OCI-LY7 (cell line): ENCODE results near the gene CCDC3. TPM values are rescaled to one million over a fixed set of nuclear protein-coding genes. Genes with fewer than 3 reads are reported as not detected.

Experiments
- BruUV-seq: library from RNA; stranded (reverse); fragments of 400-500 nt; replicated peaks from 2 replicates; lab custom pipeline; 2021; lab: Mats Ljungman, UMichigan
- CTCF ChIA-PET: fragments of 300-600 bp; sonication (Branson Sonifier 250); formaldehyde crosslinking; loops from one replicate; lab custom pipeline; 2022; ENCODE audit warnings: antibody characterized with exemption; ENCODE audit not compliant: unreplicated experiment; lab: Charles Lee
- POLR2A ChIA-PET: fragments of 300-600 bp; sonication (Branson Sonifier 250); formaldehyde crosslinking; loops from one replicate; lab custom pipeline; 2022; ENCODE audit warnings: antibody characterized with exemption; lab: Charles Lee
- DNase-seq: peaks from one replicate; pipeline ENCODE4 v3.0.0-alpha.2; 2015; ENCODE audit warnings: low spot score
- H2AFZ ChIP-seq: fragments of 200-600 bp; sonication (generic), shearing (Covaris generic); 2 replicates; pipeline ENCODE4 v1.6.1; 2014; ENCODE audit warnings: mild to moderate bottlenecking, antibody characterized with exemption, low read length, moderate library complexity
- H3K27ac ChIP-seq: fragments of 200-600 bp; sonication (generic); 2 replicates; pipeline ENCODE4 v1.5.1; 2014; ENCODE audit warnings: mixed run types, low read depth, mild to moderate bottlenecking, moderate library complexity, low read length, inconsistent platforms; ENCODE audit not compliant: poor library complexity, severe bottlenecking
- H3K36me3 ChIP-seq: fragments of 200-600 bp; sonication (generic); 2 replicates; pipeline ENCODE4 v1.6.1; 2014; ENCODE audit warnings: mild to moderate bottlenecking, antibody characterized with exemption, low read length, moderate library complexity, mixed read lengths; ENCODE audit not compliant: insufficient read depth
- H3K4me1 ChIP-seq: fragments of 200-600 bp; sonication (generic); 2 replicates; pipeline ENCODE4 v1.5.1; 2014; ENCODE audit warnings: mild to moderate bottlenecking, low read length; ENCODE audit not compliant: insufficient read depth, poor library complexity, severe bottlenecking
- H3K4me2 ChIP-seq: fragments of 200-600 bp; sonication (generic); 2 replicates; pipeline ENCODE4 v1.6.1; 2014; ENCODE audit warnings: mild to moderate bottlenecking, low read length
- H3K4me3 ChIP-seq: fragments of 200-600 bp; sonication (generic); 2 replicates; pipeline ENCODE4 v1.5.1; 2014; ENCODE audit warnings: mild to moderate bottlenecking, low read depth, low read length; ENCODE audit not compliant: poor library complexity, severe bottlenecking
- H3K79me2 ChIP-seq: fragments of 200-600 bp; sonication (generic); 2 replicates; pipeline ENCODE4 v1.6.1; 2016; ENCODE audit warnings: low read depth, mild to moderate bottlenecking, low read length, moderate library complexity, mixed read lengths; ENCODE audit not compliant: insufficient read depth
- H3K9me2 ChIP-seq: fragments of 200-600 bp; sonication (generic); 2 replicates; pipeline ENCODE4 v1.6.1; 2016; ENCODE audit warnings: mild to moderate bottlenecking, low read length, mixed read lengths; ENCODE audit not compliant: insufficient read depth
- H3K9me3 ChIP-seq: fragments of 200-600 bp; sonication (generic); 2 replicates; pipeline ENCODE4 v1.6.1; 2014; ENCODE audit warnings: mild to moderate bottlenecking, mixed run types, low read length, mixed read lengths
- H4K20me1 ChIP-seq: fragments of 200-600 bp; sonication (generic); 2 replicates; pipeline ENCODE4 v1.6.1; 2014; ENCODE audit warnings: mild to moderate bottlenecking, antibody characterized with exemption, low read length, moderate library complexity, mixed read lengths; ENCODE audit not compliant: insufficient read depth
- EZH2phosphoT487 ChIP-seq: fragments of 200-600 bp; sonication (generic); IDR thresholded peaks from 2 replicates; pipeline ENCODE4 v1.6.1; 2018; ENCODE audit warnings: low read depth, borderline replicate concordance, mild to moderate bottlenecking, mixed run types, antibody characterized with exemption, low read length, moderate library complexity, mixed read lengths
- intact Hi-C: fragments of 100-400 bp; cut with micrococcal nuclease; formaldehyde crosslinking; loops from one replicate; pipeline ENCODE4 v1.10.0; 2022; ENCODE audit not compliant: unreplicated experiment
- small RNA-seq: library from RNA; depleted of rRNA; stranded (forward); fragments of <200 nt; gene quantifications from one replicate; pipeline ENCODE3, GENCODE V24; 2014
- total RNA-seq, 2 experiments: library from RNA; depleted of rRNA in 1 of 2; stranded (reverse); fragments of >200 nt in 1 of 2; shearing (Covaris generic) in 1 of 2; gene quantifications; 2 replicates each; pipeline ENCODE4 v1.2.3, GENCODE V29; 2014 to 2022
- TF ChIP-seq, protein P1 (sequence below): fragments of 200-600 bp; sonication (generic); conservative IDR thresholded peaks from 2 replicates; pipeline ENCODE4 v1.5.1; 2014; ENCODE audit warnings: mild to moderate bottlenecking, antibody characterized with exemption, low read length, moderate library complexity, mixed read lengths

The CCDC3 gene
- total RNA-seq, 2 experiments from 2014 or later: not detected

DNA sequence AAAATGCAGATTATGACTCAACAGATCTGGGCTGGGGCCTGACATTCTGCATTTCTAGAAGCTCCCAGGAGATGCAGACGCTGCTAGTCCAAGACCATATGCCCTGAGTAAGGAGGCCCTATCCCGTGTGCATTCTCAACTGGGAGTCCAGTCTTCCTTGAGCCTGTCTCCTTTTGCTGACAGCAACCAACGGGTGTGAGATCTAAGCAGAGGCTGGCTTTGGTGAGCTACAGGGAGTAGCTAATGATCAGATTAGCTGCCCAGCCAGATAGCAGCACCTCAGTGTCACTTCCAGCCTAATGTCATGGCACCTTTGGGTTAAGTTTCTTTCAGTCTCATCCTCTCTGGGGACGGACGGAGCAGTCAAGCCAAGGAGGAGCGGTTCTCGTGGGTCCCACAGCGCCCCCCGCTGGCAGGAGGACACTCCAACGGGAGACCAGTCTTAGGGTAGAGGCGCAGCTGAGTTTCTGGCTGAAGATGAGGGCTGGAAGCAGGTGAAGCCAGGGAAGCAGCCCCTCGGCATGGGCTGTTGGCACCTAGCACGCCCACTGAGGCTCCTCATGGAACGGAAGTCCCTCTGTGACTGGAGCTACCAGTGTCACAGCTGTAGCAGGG lies 154.0 kb downstream of the CCDC3 start:
- Histone ChIP-seq H2AFZ (peak overlapping the region; percentile 17; the same call in 1 of the 2 replicates), H3K9me3 (no peaks in the 10 kb centered on the region), H3K79me2 (no peaks in the 10 kb centered on the region), H3K4me3 (no peak overlapping the region), H4K20me1 (no peaks in the 10 kb centered on the region), H3K4me2 (no peak overlapping the region), H3K27ac (no peak overlapping the region), H3K9me2 (no peaks in the 10 kb centered on the region), H3K36me3 (no peaks in the 10 kb centered on the region), H3K4me1 (no peaks in the 10 kb centered on the region)
- BruUV-seq: no TSS peak
- peak; percentile 54 for DNase-seq
- ChIA-PET CTCF (no interaction called here), POLR2A (no interaction called here)
- no peak for TF ChIP-seq EZH2phosphoT487
- TF ChIP-seq, protein P1, sequence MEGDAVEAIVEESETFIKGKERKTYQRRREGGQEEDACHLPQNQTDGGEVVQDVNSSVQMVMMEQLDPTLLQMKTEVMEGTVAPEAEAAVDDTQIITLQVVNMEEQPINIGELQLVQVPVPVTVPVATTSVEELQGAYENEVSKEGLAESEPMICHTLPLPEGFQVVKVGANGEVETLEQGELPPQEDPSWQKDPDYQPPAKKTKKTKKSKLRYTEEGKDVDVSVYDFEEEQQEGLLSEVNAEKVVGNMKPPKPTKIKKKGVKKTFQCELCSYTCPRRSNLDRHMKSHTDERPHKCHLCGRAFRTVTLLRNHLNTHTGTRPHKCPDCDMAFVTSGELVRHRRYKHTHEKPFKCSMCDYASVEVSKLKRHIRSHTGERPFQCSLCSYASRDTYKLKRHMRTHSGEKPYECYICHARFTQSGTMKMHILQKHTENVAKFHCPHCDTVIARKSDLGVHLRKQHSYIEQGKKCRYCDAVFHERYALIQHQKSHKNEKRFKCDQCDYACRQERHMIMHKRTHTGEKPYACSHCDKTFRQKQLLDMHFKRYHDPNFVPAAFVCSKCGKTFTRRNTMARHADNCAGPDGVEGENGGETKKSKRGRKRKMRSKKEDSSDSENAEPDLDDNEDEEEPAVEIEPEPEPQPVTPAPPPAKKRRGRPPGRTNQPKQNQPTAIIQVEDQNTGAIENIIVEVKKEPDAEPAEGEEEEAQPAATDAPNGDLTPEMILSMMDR: peak; percentile 82
- intact Hi-C loops: no loop called here

DNA sequence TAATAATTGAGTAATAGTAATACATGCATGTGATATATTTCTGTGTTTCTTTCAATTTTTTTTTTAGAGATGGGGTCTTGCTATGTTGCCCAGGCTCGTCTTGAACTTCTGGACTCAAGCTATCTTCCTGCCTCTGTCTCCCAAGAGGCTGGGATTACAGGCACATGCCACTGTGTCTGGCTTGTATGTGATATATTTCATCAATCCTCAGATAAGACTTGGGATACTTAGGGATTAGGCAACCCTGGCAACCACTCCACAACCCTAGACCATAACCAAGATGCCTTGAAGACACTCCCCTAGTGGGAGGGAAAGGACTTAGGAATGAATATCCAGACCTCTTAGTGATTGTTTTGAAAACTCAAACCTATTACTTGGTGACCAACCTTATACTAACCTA lies 154.8 kb downstream of the CCDC3 start:
- no peaks in the 10 kb centered on the region for H3K36me3 ChIP-seq
- H3K4me1 ChIP-seq: no peaks in the 10 kb centered on the region
- intact Hi-C loops: no loop called here
- no peak overlapping the region for H3K4me3 ChIP-seq
- no peaks in the 10 kb centered on the region for H3K9me2 ChIP-seq
- TF ChIP-seq, protein P1: no peak
- no peak for TF ChIP-seq EZH2phosphoT487
- no peaks in the 10 kb centered on the region for H4K20me1 ChIP-seq
- no peaks in the 10 kb centered on the region for H3K9me3 ChIP-seq
- H2AFZ ChIP-seq: peak overlapping the region; percentile 17; the same call in 1 of the 2 replicates
- DNase-seq: no peak
- H3K27ac ChIP-seq: no peak overlapping the region
- H3K4me2 ChIP-seq: no peak overlapping the region
- ChIA-PET POLR2A (no interaction called here), CTCF (no interaction called here)
- no peaks in the 10 kb centered on the region for H3K79me2 ChIP-seq
- no TSS peak for BruUV-seq

Small RNA genes within 50 kb of the gene (small RNA-seq; reads per million reads assigned to genes)
- gene RNA5SP300: not detected

Other genes with a start within 250 kb of the CCDC3 start
- 0.33 and 0.60 TPM in 2 replicates for gene OPTN, start 98.5 kb upstream of the CCDC3 start, total RNA-seq (2014; rRNA removed; shearing (Covaris generic))
- gene OPTN, start 98.5 kb upstream of the CCDC3 start, total RNA-seq (2022): 3.6 and 6.1 TPM in 2 replicates
- gene MCM10, start 159.8 kb upstream of the CCDC3 start, total RNA-seq (2014; rRNA removed; shearing (Covaris generic)): 56.9 and 63.9 TPM in 2 replicates
- gene MCM10, start 159.8 kb upstream of the CCDC3 start, total RNA-seq (2022): 87.8 and 96.4 TPM in 2 replicates
- not detected in 2 replicates for gene UCMA, start 232.7 kb upstream of the CCDC3 start, total RNA-seq (2014; rRNA removed; shearing (Covaris generic))
- gene UCMA, start 232.7 kb upstream of the CCDC3 start, total RNA-seq (2022): not detected in 2 replicates